Subcutaneous adipose tissue (tissue), 4 donors: ENCODE measurements around the gene CCDC122. TPM values are rescaled to one million over a fixed set of nuclear protein-coding genes. Genes with fewer than 3 reads are reported as not detected.

ENCODE experiments used
- small RNA-seq: library from RNA; depleted of rRNA; stranded (forward); fragments of <200 nt; gene quantifications from one replicate; pipeline ENCODE3, GENCODE V24; 2016
- total RNA-seq, 4 donors: library from RNA; depleted of rRNA; stranded (reverse); fragments of >200 nt; gene quantifications; one replicate each; pipeline ENCODE4 v1.1.0, GENCODE V29; 2016
- TF ChIP-seq, protein P1 (sequence below): fragments of 450-650 bp; IDR thresholded peaks from one replicate; pipeline ENCODE4 v1.5.1; 2016; ENCODE audit warnings: low read depth, mild to moderate bottlenecking, control low read depth, antibody characterized with exemption, moderate library complexity

CCDC122 gene
- total RNA-seq, 4 donors from 2014 or later: 0.19 to 5.3 (median 2.9) TPM

DNA sequence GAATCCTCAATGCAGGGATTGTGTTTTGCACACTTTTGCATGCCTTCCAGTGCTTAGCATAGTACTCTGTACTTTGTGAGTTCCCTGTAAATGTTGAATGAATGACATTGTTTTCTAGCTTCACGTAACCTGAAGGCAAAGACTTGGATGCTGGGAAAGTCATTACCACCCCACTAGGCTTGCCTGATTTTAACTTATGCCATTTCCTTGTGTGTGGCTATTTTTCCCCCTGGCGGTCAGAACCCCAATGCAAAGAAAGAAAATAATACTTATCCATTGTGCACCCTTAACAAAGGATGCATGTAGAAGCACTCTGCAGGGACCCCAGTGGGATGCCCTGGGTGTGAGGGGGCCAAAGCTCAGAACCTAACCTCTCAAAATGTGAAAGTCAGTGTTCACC, 91.5 kb downstream of the CCDC122 start:
- TF ChIP-seq, protein P1, sequence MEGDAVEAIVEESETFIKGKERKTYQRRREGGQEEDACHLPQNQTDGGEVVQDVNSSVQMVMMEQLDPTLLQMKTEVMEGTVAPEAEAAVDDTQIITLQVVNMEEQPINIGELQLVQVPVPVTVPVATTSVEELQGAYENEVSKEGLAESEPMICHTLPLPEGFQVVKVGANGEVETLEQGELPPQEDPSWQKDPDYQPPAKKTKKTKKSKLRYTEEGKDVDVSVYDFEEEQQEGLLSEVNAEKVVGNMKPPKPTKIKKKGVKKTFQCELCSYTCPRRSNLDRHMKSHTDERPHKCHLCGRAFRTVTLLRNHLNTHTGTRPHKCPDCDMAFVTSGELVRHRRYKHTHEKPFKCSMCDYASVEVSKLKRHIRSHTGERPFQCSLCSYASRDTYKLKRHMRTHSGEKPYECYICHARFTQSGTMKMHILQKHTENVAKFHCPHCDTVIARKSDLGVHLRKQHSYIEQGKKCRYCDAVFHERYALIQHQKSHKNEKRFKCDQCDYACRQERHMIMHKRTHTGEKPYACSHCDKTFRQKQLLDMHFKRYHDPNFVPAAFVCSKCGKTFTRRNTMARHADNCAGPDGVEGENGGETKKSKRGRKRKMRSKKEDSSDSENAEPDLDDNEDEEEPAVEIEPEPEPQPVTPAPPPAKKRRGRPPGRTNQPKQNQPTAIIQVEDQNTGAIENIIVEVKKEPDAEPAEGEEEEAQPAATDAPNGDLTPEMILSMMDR: no peak

- TF ChIP-seq, protein P1: no peak
These were observed 92.0 kb downstream of the CCDC122 start for GRCh38 chr13:43787518-43787891.

DNA sequence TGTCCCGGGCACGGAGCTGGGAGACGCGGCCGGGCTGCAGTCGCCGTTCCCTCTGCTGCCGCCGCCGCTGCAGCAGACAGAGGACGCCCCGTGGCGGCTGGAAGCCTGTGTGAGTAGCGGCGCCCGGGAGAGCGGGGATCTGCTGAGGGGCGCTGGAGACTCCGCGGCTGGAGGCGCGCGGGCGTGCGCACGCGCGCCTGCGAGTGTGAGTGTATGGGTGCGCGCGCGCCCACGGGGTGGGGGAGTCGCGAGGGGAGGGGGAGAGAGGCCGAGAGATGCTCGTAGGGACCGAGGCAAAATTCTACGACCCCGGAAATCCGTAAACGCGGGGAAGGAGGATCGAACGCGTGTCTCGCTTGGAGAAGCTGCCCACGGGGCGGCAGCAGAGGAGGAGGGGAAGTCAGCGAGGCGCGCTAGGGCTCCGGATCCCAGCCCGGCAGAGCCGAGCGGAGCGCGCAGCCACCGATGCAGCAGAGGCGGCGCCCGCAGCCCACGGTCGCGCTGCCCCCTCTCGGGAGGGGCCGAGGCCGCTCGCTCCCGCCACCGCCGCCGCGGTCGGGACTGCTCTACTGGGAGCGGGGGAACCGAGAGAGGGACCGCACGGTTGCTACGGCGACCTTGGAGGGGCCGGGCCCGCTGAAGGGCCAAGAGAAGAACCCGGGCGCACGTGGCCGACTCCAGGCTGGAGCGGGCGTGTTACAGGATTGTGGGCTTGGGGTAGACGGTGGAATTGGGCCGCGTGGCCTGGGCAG, 92.6 kb downstream of the CCDC122 start, which contains the start of gene ENOX1:
ENOX1 (minus strand) TSS at position 207 of the 752 bp plus-strand sequence.
- TF ChIP-seq, protein P1: no peak

GRCh38 chr13:43786472-43786765, 93.1 kb downstream of the CCDC122 start:
- TF ChIP-seq, protein P1: no peak

Small RNA genes lying within 50 kb of the gene (small RNA-seq; reads per million reads assigned to genes)
- not detected for gene AL162713.1

Other genes with a start within 250 kb of the CCDC122 start
- 1 to 10 TPM in 3 of 4 donors, under 1 TPM in 1; 0.66 to 4.7 (median 2.1) TPM for gene ENOX1, start 92.8 kb downstream of the CCDC122 start, total RNA-seq
- gene LACC1, start 164 bp upstream of the CCDC122 start, total RNA-seq: 10 to 100 TPM; 12.4 to 17.3 (median 14.8) TPM